ENCODE data around the gene CD209. TPM values are rescaled to one million over a fixed set of nuclear protein-coding genes. Genes with fewer than 3 reads are reported as not detected.

CD209 gene
- total and polyA plus RNA-seq, 9 of the 15 experiments (the other 6 are each of a cell fraction or from before 2014, with no cell fraction given), result 0.01 TPM; not detected in 8

- TF ChIP-seq HDAC3 (IDR thresholded peaks at IDR 0.05; ENCODE audit: borderline replicate concordance, partially characterized antibody) (no peak), FOSL1 (tag; conservative IDR thresholded peaks at IDR 0.05) (no peak), STAT5A (IDR thresholded peaks at IDR 0.05; ENCODE audit: borderline replicate concordance, low read length) (no peak)
Observed at GRCh38 chr19:7729831-7730285, 17.5 kb downstream of the CD209 start (continued).

GRCh38 chr19:7729211-7729610 lies 18.1 kb downstream of the CD209 start:
- in situ Hi-C loops (cut with MboI) (no loop called here), intact Hi-C loops (cut with micrococcal nuclease) (no loop called here)
- Histone ChIP-seq H3K4me1 (replicated peaks in 1 of 2; ENCODE audit: control insufficient read depth in 2 of 2, insufficient read depth in 2 of 2, low read length in 2 of 2) (peaks cover 0 to 20% of the 10 kb centered on the region in 2 experiments; a peak in 2 of 5 replicates), H2AFZ (ENCODE audit: low read depth, low read length) (no peak overlapping the region), H3K9me1 (ENCODE audit: control insufficient read depth, insufficient read depth, low read length) (no peaks in the 10 kb centered on the region), H3K27me3 (ENCODE audit: control insufficient read depth in 2 of 2, insufficient read depth in 2 of 2, low read length in 2 of 2) (peaks cover 7 to 55% of the 10 kb centered on the region in 2 experiments), H3K4me3 (no peak overlapping the region), H3K27ac (ENCODE audit: extremely low read depth, low read depth, low read length) (no peak overlapping the region), H3K4me2 (ENCODE audit: insufficient read depth, low read length) (no peak overlapping the region), H3K9me3 (replicated peaks; ENCODE audit: control insufficient read depth, insufficient read depth, low read depth, low read length) (no peaks in the 10 kb centered on the region), H3K79me2 (ENCODE audit: control insufficient read depth, insufficient read depth, low read length) (no peaks in the 10 kb centered on the region), H4K20me1 (replicated peaks; ENCODE audit: control insufficient read depth, insufficient read depth, low read length) (0 out of 2 replicates have a peak, but pooled peaks cover 3% of the 10 kb centered on the region), H3K9ac (ENCODE audit: insufficient read depth in 1 of 2, low read depth in 2 of 2, low read length in 2 of 2) (no peak overlapping the region), H3K36me3 (ENCODE audit: control insufficient read depth, insufficient read depth, low read length) (no peaks in the 10 kb centered on the region)
- FAIRE-seq (no peak), DNase-seq (ENCODE audit: extremely low read depth in 1 of 4, low spot score in 3 of 4) (peak in 3 of 4 experiments; percentile 18 to 45 (median 30)), ATAC-seq (0 out of 3 replicates have a peak, but pooled peaks have one; percentile 49)
- 0% methylated on average over 7 of the region's 16 CpGs for WGBS (ENCODE audit: insufficient coverage, low coverage, missing lambda C conversion rate)
- BruUV-seq (replicated peaks), result no TSS peak
- POLR2A ChIA-PET, result interaction anchor here (0.6 to 1.3 kb wide), 4 partner anchors 16 to 135 kb away, joined by 3 to 4 read pairs (median 4); no protein-coding TSS in a partner anchor
- CTCF ChIA-PET (ENCODE audit: low intra/inter-chr PET ratio), result no interaction called here
- TF ChIP-seq POU5F1 (IDR thresholded peaks at IDR 0.05; ENCODE audit: borderline replicate concordance, low read depth, low read length, partially characterized antibody) (no peak), NR2C2 (CRISPR knock-in tag; IDR thresholded peaks at IDR 0.05) (no peak), NR2C2 (tag; IDR thresholded peaks at IDR 0.05) (no peak), U2AF2 (optimal IDR thresholded peaks at IDR 0.05; ENCODE audit: low read depth, low read length) (no peak), MAFF (IDR thresholded peaks at IDR 0.05; ENCODE audit: low read length) (no peak), NCOA1 (IDR thresholded peaks at IDR 0.05; ENCODE audit: low read depth) (no peak), MXD1 (CRISPR knock-in tag; IDR thresholded peaks at IDR 0.05; ENCODE audit: borderline replicate concordance, poor library complexity, severe bottlenecking) (no peak), RERE (CRISPR knock-in tag; IDR thresholded peaks at IDR 0.05; ENCODE audit: borderline replicate concordance) (no peak), IRF9 (tag; IDR thresholded peaks at IDR 0.05) (no peak), HCFC1 (IDR thresholded peaks at IDR 0.05; ENCODE audit: low read depth, low read length) (no peak), ZBTB17 (CRISPR knock-in tag; IDR thresholded peaks at IDR 0.05) (no peak), ZNF165 (CRISPR knock-in tag; IDR thresholded peaks at IDR 0.05; ENCODE audit: borderline replicate concordance) (no peak)

All from K562 (cell line).